CD1c-positive myeloid dendritic cell (primary cell): ENCODE measurements around the gene MRPS18A.

Experiments used
- DNase-seq: peaks from one replicate; pipeline ENCODE4 v3.0.0-alpha.2; 2016; ENCODE audit errors: extremely low spot score

Gene MRPS18A

DNA sequence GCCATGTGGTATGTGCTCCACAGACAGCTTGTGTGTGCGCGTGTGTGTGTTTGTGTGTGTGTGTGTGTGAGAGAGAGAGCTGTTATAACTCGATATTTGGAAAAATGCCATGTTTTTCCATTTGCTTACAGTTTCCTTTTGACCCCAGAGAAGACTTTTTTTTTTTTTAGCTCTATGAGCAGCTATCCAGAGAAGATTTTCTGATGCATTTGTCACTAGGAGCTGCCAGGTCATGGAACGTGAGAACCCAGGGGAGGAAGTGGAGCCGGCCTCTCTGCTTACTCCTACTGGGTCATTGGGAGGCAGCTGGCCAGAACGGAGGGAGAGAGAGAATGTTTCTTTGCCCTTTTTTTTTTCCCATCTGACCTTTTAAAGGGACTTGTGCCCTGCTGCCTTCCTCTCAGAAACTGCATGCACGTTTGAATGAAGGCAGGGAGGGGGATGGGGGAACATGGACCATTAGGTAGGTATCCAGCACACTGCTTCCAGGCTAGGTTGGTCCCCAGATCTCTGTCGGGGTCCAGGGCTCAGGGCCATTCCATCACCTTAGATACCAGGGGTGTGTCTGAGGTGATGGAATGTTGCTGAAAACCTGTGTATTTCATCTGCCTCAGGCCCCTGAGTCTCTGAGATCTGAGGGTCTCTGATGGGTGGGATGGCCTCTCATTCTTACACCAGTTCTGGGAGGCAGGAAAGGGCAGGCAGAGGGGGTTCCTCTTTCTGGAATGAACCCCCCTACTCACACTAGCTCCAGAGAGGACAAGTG is 11.2 kb upstream of the MRPS18A start:
- DNase-seq, result no peak

DNA sequence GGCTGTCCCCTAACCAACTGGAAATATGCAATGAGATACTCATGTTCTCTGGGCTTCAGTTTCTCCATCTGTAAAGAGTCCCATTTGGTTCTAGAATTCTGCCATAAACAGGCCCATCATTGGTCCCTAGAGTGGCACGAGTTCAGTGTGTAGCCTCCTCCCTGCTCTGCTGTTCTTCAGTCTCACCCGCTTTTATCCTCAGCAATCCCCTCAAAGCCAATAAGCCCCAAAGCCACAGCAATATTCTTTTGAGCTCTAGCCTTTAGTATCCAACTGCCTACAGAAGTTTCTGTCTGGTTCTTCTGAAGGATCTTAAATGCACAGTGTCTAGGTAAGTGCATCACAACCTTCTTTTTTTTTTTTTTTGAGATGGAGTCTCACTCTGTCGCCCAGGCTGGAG is 9.8 kb upstream of the MRPS18A start:
- no peak for DNase-seq

DNA sequence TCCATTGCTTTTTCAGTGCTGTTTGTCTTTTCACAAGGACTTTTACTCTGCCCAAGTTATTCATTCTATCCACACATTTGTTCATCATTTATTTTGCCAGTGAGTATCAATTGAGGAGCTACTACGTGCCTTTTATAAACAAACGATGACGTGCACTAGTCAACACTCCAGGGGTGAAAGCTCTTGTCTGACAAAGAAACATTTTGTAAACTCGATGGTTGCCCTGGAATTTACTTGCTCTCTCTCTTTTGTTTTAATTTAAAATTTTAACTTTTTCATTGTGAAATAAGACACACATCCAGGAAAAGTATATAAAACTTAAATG is 8.3 kb upstream of the MRPS18A start:
- no peak for DNase-seq

DNA sequence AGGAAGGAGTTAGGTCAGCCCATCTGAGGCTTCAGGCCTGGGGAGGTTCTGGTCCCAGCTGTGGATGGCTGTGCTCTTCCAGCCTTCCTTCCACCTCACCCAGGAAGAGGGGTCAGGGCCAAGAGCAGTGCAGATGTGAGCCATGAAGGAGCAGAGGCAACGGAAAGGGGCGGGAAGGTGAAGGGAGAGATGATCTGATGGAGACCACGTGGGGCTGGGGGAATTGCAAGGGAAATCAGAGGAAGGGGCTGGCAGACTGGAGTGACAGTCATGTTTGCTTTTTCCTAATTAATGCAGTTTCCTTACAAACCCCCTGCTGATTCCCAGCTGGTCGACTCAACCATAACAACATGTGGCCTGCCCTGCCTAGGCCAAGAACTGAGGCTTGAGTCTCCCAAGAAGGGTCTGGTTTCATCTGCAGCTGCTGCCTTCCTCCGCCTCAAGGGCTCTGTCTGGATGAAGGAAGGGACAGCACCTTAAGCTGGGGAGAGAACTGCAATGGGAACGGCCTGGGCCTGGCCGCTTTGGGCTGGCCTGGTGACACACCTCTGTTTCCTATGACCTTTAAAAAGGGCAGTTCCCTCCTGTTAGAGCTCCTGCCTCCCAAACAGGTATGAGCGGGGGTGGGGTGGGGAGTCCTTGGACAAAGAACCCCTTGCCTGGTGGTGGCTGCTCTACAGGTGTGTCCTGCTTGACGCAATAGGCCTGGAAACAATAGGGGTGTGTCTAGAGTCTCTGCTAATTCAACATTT is 7.8 kb upstream of the MRPS18A start:
- no peak for DNase-seq

DNA sequence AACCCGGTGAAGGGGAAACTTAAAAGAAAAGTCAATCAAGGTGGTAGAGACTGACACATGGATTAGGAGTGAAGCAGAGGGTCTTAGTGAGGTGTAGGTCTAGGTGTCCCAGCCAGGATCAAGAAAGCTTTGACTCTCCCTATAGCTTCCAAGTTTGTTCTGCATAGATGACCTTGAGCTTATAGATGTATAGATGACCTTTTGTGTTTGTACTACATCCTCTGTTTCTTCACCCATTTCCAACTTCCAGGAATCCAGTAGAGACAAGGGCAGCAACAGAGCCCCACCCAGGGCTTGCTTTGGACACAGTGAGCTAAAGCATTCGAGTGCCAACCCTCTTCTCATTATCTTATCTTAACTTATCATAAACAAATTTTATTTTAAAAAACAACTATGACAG is 1.8 kb upstream of the MRPS18A start:
- DNase-seq, result no peak

DNA sequence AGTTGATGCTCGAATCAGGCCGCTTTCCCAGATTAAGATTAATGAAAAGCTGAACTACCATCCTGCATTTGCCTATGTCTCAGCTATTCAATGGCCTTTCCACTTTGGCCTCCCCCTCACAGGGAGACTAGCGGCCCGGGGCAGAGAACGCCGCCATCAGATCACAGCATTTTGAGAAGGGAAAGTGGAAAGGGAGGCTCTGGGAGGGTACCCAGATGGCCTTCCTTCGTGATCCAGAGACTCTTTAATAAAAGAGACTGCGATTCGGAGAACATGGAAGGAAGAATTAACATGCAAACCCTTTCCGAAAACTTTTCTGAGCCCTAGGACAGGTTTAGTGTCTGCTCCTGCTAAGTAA is 533 bp downstream of the MRPS18A start:
- no peak for DNase-seq

DNA sequence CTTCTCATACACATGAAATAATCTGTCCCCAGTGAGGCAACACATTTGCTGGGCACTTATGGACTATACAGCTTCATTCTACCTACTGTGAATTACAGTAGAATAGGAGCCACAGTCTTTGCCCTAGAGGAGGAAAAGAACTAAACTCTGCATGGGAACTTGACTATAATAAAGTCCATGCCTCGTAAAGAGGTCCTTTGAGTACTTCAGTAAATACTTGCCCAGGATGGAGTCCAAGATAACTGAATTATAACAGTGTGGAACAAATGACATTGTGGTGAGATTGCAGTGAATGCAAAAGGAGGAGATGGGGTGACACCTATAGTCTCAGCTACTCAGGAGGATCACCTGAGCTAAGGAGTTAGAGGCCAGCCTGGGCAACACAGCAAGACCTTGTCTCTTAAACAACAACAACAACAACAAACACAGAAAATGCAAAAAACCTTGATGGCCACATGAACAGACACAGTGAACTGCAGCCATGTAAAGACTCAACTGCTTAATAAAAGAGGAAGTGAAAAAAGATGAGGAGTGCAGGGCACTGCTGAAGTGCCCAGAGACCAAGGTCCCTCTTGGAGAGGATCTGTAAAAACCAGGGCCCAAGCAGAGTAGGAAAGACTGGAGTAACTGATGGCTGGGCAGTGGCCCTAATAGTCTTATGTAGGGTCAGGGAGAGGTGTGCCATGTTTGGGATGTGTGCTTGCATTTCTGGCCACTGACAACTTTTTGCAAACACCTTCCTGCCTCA is 3.7 kb downstream of the MRPS18A start:
- DNase-seq, result peak; percentile 52

DNA sequence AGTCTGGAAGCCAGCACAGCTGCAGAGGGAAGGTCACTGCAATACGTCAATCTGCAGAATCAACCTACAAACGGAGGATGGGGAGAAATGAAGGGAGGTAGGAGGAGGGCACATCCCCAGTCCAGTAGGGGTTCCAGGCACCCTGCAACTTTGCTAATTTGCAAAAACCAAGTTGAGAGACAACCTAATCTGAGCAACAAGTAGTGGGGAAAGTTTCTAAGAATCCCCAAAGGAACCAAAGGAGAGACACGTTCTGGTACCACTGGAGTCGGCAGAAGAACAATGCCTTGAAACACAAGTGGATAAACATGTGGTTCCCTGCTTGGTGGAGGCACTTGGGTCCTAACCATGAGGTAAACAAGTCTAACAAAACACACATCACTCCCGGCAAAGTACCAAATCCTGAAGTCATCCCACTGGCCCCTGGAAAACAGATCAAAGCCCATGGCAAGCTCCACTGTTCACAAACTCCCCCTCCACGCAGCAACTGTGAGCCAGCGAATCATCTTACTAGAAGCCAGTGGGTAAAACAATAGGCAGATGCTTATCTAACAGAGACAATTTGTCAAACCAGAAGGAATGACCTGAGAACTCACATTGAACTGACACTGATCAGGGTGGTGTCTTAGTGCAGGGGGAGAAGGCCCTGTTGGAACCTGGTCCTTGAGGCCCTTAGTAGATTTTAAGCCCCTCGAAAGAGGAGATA is 4.7 kb downstream of the MRPS18A start:
- DNase-seq, result no peak

DNA sequence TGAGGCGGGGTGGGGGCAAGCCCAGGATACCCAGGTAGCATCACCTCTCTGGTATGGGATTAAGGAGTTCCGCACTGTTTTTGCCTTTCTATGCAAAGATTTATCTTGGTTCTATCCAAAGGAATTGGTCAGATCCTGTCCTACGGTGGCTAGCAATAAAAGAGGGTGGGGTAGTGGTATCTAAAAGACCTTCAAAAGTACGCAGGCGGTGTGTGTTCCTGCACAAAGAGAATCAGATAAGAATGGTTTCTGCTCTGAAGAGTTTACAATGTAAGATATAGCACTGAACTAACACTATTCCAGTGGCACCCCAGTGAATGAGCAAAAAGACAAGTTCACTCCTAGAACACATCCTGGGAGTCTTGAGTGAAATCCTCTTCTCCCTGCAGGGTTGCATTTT is 6.3 kb downstream of the MRPS18A start:
- no peak for DNase-seq

DNA sequence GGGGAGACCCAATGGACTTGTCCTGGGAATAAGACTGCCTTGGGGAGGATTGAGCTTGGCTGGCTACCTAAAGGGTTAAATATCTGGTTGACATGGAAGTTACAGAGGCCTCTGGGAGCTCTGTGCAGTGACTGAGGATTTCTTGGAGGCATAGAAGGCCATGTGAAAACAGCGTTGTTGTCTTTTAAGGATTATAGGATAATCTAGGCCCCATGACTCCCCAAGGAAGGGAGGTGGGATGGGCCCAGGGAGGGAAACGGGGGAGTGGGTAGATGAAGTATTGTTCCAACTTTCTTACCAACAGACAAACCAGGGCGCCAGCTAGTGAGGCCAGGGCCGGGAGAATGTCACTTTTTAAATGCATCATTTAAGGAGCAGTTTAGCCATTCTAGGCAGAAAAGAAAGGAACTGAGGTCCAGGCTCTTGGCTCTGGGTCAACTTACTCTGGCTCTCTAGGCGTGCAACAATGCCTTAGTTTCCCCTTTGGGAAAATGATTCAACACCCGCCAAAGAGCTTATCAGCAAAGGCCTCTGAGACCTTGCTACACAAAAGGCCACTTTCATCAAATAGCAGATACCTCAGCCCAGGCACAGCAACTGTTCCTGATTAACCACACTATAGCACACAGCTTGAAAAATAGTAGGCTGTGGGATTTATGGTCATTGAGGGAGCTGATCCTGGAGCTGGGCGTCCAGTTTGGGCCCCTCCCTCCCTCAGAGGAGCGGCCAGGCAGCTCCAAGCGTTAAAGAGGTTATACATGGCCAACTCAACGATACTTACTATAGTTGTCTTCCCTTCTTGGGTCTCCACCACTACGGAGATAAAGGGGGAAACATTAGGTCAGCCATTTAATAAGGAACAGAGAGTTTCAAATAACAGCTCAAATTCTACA is 7.0 kb downstream of the MRPS18A start:
- DNase-seq, result no peak

DNA sequence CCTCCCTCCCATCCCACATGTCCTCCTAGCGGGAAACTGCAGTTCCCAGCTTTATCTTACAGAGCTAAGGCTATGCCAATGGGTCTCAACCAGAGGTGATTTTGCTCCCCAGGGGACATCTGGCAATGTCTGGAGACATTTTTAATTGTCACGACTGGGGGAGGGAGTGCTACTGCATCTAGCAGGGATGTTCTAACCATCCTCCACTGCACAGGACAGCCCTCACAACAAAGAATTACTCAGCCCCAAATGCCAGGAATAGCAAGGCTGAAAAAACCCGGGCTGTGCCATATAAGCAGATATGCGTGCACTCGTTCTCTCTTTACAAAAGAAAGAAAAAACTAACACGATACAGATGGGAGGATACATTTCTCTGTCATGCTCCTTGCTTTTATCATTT is 8.5 kb downstream of the MRPS18A start:
- no peak for DNase-seq

DNA sequence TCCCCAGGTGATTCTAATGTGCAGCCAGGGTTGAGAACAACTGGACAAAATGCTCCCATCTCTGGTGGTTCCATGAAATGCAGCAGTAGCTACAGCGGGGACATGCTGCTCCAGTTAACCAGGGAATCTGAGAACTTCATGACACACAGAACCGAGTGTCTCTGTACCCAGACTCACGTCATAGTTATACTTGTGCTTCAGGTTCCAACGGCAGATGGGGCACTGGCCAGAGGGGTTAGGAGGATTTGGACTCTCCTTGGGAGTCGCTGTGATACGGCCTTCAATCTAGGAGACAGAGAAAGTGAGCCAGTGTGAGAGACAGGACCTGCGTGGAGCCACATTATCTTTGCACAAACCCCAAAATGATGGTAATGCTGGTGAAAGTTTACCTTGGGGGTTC is 9.2 kb downstream of the MRPS18A start:
- DNase-seq, result no peak

DNA sequence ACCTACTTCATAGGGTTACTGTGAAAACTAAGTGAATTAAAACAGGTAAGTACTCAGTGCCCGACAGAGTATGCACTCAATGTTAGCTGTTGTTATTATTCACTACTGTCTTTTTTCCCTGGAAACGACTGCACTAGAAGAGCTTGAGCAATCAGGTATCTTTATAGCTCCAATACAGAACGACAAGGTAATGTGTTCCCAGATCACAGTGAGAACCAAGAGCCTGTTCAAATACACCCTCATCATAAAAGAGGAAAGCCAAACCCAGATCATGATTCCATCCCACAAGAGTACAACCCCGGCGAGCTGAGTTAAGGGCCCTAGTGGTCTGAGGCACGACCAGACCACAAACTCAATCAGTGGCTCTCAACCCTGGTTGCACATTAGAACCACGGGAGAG is 9.8 kb downstream of the MRPS18A start:
- no peak for DNase-seq

DNA sequence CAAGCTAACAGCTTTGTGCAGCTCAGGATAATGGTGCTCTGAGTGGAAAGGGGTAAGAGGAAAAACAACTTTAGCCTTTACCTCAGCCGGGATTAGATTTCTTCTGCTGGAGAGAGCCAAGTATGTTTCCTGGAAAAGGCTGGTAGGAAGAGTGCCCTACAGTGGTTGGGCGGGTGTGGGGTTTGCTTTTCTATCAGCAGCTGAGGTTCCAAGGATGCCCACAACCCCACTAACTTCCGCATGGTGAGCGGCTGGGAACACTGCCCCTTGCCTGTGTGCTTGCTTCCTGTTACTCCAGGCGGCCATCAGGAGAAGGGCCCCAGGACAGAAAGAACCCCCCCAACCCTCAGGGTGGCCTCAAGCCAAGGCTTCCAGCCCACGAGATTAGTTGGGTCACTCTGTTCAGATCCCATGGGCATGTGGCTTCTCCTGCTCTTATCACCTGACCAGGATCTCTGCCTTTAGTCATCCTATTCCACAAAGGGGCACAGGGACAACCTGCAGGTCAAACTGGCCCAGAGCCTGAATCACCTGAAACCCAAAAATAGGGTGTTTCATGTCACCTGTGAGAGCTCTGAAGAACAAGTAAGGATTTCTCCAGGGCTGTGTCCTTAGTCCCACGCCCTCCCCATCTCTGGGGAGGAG is 10.5 kb downstream of the MRPS18A start:
- DNase-seq, result no peak

DNA sequence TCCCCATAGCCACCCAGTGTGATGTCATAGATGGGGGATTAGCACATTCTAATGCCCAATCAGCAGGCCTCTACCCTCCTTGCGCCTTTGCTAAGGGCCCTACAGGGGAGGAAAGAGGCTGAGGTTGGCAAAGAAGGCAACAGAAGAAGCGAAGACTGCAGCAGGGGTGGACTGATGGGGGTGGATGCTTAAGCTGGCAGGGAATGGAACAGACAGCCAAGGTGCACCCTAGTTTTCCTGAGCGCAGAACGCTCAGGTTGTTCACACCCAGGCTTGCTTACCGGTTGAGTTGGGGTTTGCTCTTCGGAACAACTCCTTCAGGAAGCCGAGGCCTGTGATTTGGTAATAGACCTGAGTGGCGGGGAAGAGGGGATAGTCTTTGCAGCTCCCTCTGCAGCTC is 12.7 kb downstream of the MRPS18A start:
- DNase-seq, result no peak

DNA sequence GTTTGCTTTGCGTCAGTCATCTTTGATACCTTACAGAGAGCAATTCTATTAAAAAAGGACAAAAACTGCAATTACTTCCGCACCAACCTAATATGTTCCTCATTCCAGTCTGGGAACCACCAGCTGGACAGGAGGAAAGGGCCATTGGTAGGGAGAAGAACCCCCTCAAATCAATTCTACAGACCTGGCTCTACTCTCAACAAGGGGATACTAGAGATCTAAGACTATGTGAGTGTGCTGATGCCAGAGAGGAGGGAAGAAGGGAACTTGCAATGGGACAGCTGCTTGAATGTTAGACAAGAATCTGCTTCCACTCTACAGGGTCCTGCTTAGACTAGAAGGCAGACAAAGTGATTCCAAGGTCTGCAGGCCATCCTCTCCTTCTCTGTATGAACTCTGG is 13.3 kb downstream of the MRPS18A start:
- DNase-seq, result no peak

DNA sequence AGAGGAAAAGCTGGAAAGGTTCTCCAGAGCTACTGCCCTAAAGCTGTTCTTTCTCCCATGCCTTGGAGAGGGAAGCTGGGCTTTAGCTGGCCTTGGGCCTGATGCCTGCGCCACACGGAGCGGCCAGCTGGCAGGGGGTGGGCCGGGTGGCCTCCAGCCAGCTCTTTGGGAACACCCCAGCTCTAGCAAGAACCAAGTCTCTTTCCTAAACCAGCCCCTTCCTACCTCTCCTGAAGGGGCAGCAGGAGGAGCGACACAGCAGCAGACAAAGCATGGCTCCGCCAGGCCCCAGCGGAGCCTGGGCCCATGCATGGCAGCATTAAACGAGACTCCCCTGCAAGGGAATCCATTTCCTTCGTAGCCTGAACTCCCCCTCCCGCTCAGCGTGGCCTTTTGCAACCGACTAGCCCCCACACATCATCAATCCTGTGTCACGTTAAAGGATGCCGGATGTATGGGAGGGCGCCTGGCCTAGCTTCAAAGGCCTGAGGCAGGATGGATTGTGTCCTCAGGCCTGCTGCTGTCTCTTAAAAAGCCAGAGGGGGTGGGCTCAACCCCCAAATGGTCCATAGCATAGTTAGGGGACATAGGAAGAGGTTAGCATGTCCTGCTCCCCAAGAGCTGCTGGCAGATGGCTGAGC is 14.0 kb downstream of the MRPS18A start:
- no peak for DNase-seq

DNA sequence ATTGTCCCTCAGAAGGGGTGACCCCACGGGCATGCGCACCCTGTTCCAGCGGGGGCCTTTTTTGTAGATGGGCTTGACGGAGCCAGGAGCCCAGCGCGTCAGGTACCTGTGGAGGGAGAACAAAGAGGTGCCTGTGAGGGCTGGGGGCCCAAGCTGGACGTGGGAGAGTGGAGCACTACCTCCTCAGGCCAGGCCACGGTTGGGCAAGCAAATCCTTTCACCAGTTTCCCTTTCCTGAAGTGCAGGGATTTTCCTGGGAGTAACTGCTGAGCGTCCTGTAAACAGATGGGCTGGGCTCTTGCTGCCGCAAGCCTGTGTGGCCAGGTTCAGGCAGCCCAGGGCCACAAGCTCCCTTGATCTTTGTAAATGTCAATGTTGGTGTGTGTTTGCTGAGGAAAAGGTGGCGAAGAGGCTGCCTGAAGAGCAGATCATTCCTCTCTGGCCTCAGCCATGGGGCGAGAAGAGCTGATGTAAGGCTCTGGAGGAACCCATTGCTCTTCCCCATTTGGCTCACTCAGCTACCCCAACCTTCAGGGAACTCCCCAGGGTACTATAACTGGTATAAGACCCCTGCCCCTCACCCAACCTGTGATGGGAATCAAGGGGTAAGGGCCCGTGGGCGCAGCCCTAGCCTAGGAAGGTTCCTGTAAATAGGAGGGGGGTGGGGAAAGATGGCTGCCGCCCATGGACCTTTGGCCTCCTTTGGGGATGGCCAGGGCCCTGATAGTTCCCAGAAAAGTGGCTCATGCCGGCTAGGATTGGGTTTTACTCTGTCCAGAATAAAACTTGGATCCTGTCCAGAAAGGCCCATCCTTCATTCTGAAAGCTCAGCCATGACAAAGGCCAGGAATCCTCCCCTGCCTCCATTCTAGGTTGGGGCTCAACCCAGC is 15.5 kb downstream of the MRPS18A start:
- no peak for DNase-seq
